ENCODE measurements around the gene GLIS1.

The GLIS1 gene

DNA sequence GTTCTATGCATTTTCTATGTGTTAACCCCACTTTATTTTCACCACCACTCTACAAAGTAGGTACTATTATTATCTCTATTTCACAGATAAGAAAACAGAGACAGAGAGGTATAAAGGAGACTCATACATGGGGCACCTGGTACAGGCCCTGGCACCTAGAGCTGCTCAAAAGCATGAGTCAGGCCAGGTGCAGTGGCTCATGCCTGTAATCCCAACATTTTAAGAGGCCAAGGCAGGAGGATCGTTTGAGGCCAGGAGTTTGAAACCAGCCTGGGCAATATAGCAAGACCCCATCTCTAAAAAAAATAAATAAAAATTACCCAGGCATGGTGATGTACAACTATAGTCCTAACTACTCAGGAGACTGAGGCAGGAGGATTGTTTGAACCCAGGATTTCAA is 35.8 kb downstream of the GLIS1 start:
- Histone ChIP-seq H3F3A (ENCODE audit: insufficient read depth) (no peaks in the 10 kb centered on the region), H3K27ac (ENCODE audit: low read depth, low read length) (no peak overlapping the region), H3K9me3 (ENCODE audit: insufficient read depth, low read length) (no peaks in the 10 kb centered on the region), H3K4me2 (ENCODE audit: low read depth, low read length, poor library complexity, severe bottlenecking) (no peak overlapping the region), H3K9me2 (replicated peaks; ENCODE audit: insufficient read depth, low read length) (no peaks in the 10 kb centered on the region), H3K4me3 (ENCODE audit: insufficient read depth, low read length, poor library complexity, severe bottlenecking) (no peak overlapping the region), H2AFZ (ENCODE audit: low read depth, low read length, severe bottlenecking) (no peak overlapping the region), H3K27me3 (ENCODE audit: low read length) (no peaks in the 10 kb centered on the region), H4K20me1 (ENCODE audit: low read depth, low read length) (no peaks in the 10 kb centered on the region), H3K36me3 (ENCODE audit: low read length) (no peaks in the 10 kb centered on the region), H3K9ac (ENCODE audit: low read length) (no peak overlapping the region), H3K79me2 (ENCODE audit: insufficient read depth, low read length) (no peaks in the 10 kb centered on the region)
- no peak for TF ChIP-seq EZH2phosphoT487 (conservative IDR thresholded peaks at IDR 0.05; ENCODE audit: low read length)
- TF ChIP-seq, protein P1, sequence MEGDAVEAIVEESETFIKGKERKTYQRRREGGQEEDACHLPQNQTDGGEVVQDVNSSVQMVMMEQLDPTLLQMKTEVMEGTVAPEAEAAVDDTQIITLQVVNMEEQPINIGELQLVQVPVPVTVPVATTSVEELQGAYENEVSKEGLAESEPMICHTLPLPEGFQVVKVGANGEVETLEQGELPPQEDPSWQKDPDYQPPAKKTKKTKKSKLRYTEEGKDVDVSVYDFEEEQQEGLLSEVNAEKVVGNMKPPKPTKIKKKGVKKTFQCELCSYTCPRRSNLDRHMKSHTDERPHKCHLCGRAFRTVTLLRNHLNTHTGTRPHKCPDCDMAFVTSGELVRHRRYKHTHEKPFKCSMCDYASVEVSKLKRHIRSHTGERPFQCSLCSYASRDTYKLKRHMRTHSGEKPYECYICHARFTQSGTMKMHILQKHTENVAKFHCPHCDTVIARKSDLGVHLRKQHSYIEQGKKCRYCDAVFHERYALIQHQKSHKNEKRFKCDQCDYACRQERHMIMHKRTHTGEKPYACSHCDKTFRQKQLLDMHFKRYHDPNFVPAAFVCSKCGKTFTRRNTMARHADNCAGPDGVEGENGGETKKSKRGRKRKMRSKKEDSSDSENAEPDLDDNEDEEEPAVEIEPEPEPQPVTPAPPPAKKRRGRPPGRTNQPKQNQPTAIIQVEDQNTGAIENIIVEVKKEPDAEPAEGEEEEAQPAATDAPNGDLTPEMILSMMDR (IDR thresholded peaks at IDR 0.05; ENCODE audit: insufficient read depth, low read length, poor library complexity, severe bottlenecking): no peak

DNA sequence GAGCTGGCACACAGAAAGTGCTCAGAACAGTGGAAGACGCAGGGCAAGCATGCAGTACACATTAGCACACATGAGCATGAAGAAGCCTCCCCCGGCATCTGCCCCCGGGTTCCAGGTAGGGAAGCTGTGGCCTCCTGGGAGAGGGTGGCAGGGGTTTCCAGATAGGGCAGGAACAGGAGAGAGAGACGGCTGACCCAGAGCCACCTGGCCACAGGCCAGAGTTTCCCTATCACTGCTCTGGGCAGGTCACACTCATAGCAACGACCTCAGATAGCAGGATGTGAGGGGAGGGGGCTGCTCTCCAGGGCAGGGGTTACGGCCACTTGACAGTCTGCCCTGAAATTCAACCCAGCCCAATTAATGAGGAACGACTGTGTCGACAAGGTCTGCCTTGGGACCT is 36.6 kb downstream of the GLIS1 start:
- Histone ChIP-seq H3F3A (ENCODE audit: insufficient read depth) (no peaks in the 10 kb centered on the region), H3K9me3 (ENCODE audit: insufficient read depth, low read length) (no peaks in the 10 kb centered on the region), H3K9me2 (replicated peaks; ENCODE audit: insufficient read depth, low read length) (no peaks in the 10 kb centered on the region), H3K36me3 (ENCODE audit: low read length) (no peaks in the 10 kb centered on the region), H3K27ac (ENCODE audit: low read depth, low read length) (no peak overlapping the region), H3K79me2 (ENCODE audit: insufficient read depth, low read length) (no peaks in the 10 kb centered on the region), H3K27me3 (ENCODE audit: low read length) (no peaks in the 10 kb centered on the region), H3K9ac (ENCODE audit: low read length) (no peak overlapping the region), H3K4me3 (ENCODE audit: insufficient read depth, low read length, poor library complexity, severe bottlenecking) (no peak overlapping the region), H4K20me1 (ENCODE audit: low read depth, low read length) (no peaks in the 10 kb centered on the region), H2AFZ (ENCODE audit: low read depth, low read length, severe bottlenecking) (no peak overlapping the region), H3K4me2 (ENCODE audit: low read depth, low read length, poor library complexity, severe bottlenecking) (no peak overlapping the region)
- TF ChIP-seq, protein P1 (IDR thresholded peaks at IDR 0.05; ENCODE audit: insufficient read depth, low read length, poor library complexity, severe bottlenecking): no peak
- TF ChIP-seq EZH2phosphoT487 (conservative IDR thresholded peaks at IDR 0.05; ENCODE audit: low read length): no peak

DNA sequence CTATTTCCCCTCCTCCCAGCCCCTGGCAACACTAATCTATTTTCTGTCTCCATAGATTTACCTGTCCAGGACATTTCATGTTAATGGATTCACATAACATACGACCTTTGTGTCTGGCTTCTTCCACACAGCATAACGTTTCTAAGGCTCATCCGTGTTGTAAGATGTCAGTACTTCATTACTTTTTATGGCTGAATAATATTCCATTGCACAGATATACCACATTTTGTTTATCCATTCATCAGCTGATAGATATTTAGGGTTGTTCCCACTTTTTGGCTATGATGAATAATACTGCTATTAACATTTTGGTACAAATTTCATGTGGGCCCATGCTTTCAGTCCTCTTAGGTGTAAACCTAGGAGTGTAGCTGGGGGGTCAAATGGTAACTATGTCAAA is 38.2 kb downstream of the GLIS1 start:
- H3K36me3 ChIP-seq (ENCODE audit: low read length): no peaks in the 10 kb centered on the region

More for the DNA sequence above, 38.2 kb downstream of the GLIS1 start:
- no peak overlapping the region for H3K4me3 ChIP-seq (ENCODE audit: insufficient read depth, low read length, poor library complexity, severe bottlenecking)
- no peak overlapping the region for H3K27ac ChIP-seq (ENCODE audit: low read depth, low read length)
- H3K9me3 ChIP-seq (ENCODE audit: insufficient read depth, low read length): no peaks in the 10 kb centered on the region
- H3K79me2 ChIP-seq (ENCODE audit: insufficient read depth, low read length): no peaks in the 10 kb centered on the region
- no peak overlapping the region for H2AFZ ChIP-seq (ENCODE audit: low read depth, low read length, severe bottlenecking)
- H3F3A ChIP-seq (ENCODE audit: insufficient read depth): no peaks in the 10 kb centered on the region
- no peak overlapping the region for H3K9ac ChIP-seq (ENCODE audit: low read length)
- no peak overlapping the region for H3K4me2 ChIP-seq (ENCODE audit: low read depth, low read length, poor library complexity, severe bottlenecking)
- TF ChIP-seq, protein P1 (IDR thresholded peaks at IDR 0.05; ENCODE audit: insufficient read depth, low read length, poor library complexity, severe bottlenecking): no peak
- TF ChIP-seq EZH2phosphoT487 (conservative IDR thresholded peaks at IDR 0.05; ENCODE audit: low read length): no peak
- no peaks in the 10 kb centered on the region for H3K9me2 ChIP-seq (replicated peaks; ENCODE audit: insufficient read depth, low read length)
- H4K20me1 ChIP-seq (ENCODE audit: low read depth, low read length): no peaks in the 10 kb centered on the region
- H3K27me3 ChIP-seq (ENCODE audit: low read length): no peaks in the 10 kb centered on the region
